Measurements from ENCODE around the gene BCL11A.

DNA sequence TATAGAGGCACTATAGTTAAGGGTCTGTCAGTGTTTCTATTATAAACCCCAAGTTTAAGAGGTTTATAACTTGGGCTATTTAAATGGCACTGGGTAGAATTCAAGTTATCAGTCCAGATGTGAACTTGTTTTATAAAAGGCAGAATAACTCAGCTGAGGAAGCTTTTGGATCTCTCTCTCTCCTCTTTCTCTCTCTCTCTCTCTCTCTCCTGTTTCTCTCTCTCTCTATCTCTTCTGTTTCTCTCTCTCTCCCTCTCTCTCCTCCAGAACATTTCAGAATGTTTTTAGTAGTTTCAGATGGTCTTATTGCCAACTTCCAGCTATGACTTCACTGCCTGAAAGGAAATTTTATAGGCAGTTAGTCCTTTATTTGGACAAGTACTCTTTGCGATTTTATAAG is 6.4 kb upstream of the BCL11A start:
- no peak for TF ChIP-seq CTCF (IDR thresholded peaks at IDR 0.05; ENCODE audit: low read depth, low read length, missing input control)
- TF ChIP-seq MAX (IDR thresholded peaks at IDR 0.05) = no peak
- TF ChIP-seq, protein P1, sequence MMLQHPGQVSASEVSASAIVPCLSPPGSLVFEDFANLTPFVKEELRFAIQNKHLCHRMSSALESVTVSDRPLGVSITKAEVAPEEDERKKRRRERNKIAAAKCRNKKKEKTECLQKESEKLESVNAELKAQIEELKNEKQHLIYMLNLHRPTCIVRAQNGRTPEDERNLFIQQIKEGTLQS (IDR thresholded peaks at IDR 0.05) = no peak
- TF ChIP-seq SP1 (IDR thresholded peaks at IDR 0.05) = no peak
- TF ChIP-seq, protein P2, sequence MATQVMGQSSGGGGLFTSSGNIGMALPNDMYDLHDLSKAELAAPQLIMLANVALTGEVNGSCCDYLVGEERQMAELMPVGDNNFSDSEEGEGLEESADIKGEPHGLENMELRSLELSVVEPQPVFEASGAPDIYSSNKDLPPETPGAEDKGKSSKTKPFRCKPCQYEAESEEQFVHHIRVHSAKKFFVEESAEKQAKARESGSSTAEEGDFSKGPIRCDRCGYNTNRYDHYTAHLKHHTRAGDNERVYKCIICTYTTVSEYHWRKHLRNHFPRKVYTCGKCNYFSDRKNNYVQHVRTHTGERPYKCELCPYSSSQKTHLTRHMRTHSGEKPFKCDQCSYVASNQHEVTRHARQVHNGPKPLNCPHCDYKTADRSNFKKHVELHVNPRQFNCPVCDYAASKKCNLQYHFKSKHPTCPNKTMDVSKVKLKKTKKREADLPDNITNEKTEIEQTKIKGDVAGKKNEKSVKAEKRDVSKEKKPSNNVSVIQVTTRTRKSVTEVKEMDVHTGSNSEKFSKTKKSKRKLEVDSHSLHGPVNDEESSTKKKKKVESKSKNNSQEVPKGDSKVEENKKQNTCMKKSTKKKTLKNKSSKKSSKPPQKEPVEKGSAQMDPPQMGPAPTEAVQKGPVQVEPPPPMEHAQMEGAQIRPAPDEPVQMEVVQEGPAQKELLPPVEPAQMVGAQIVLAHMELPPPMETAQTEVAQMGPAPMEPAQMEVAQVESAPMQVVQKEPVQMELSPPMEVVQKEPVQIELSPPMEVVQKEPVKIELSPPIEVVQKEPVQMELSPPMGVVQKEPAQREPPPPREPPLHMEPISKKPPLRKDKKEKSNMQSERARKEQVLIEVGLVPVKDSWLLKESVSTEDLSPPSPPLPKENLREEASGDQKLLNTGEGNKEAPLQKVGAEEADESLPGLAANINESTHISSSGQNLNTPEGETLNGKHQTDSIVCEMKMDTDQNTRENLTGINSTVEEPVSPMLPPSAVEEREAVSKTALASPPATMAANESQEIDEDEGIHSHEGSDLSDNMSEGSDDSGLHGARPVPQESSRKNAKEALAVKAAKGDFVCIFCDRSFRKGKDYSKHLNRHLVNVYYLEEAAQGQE (IDR thresholded peaks at IDR 0.05) = no peak
- no peak for TF ChIP-seq YY1 (IDR thresholded peaks at IDR 0.05)
- TF ChIP-seq TAF1 (conservative IDR thresholded peaks at IDR 0.05) = no peak
- no peak for TF ChIP-seq EGR1 (IDR thresholded peaks at IDR 0.05; ENCODE audit: low read depth in 2 of 2)
- no peak for TF ChIP-seq GABPA (IDR thresholded peaks at IDR 0.05 in 1 of 2, conservative IDR thresholded peaks at IDR 0.05 in 1 of 2)

All from liver (tissue), 3 donors.